HepG2 (cell line): Measurements from ENCODE around the gene MTG1.

Experiments
- POLR2A ChIP-seq, 2 experiments: IDR thresholded peaks; 2 replicates each; pipeline ENCODE4 v1.6.1; 2011; ENCODE audit warnings: low read depth in 2 of 2, low read length in 2 of 2, mild to moderate bottlenecking in 1 of 2, moderate library complexity in 1 of 2; ENCODE audit not compliant: insufficient read depth in 1 of 2
- SOX6 ChIP-seq, 2 experiments: fragments of 450-650 bp in 1 of 2; sonication (generic) in 1 of 2; formaldehyde crosslinking in 1 of 2; IDR thresholded peaks; 2 replicates each; pipeline versions ENCODE4 v1.4.0 to v1.6.1; 2017 to 2020; ENCODE audit warnings: antibody characterized with exemption in 1 of 2, mild to moderate bottlenecking in 1 of 2, missing genetic modification reagents in 1 of 2
- TF ChIP-seq, protein P1 (sequence below): fragments of 450-650 bp; IDR thresholded peaks from 2 replicates; pipeline ENCODE4 v1.6.1; 2016

GRCh38 chr10:133448120-133448519 lies 54.2 kb downstream of the MTG1 start:
- no peak for TF ChIP-seq POLR2A (IDR thresholded peaks at IDR 0.05; ENCODE audit: insufficient read depth in 1 of 2, low read depth in 2 of 2, low read length in 2 of 2)
- no peak for TF ChIP-seq SOX6 (IDR thresholded peaks at IDR 0.05)
- TF ChIP-seq SOX6 (CRISPR knock-in tag; IDR thresholded peaks at IDR 0.05): no peak
- TF ChIP-seq, protein P1, sequence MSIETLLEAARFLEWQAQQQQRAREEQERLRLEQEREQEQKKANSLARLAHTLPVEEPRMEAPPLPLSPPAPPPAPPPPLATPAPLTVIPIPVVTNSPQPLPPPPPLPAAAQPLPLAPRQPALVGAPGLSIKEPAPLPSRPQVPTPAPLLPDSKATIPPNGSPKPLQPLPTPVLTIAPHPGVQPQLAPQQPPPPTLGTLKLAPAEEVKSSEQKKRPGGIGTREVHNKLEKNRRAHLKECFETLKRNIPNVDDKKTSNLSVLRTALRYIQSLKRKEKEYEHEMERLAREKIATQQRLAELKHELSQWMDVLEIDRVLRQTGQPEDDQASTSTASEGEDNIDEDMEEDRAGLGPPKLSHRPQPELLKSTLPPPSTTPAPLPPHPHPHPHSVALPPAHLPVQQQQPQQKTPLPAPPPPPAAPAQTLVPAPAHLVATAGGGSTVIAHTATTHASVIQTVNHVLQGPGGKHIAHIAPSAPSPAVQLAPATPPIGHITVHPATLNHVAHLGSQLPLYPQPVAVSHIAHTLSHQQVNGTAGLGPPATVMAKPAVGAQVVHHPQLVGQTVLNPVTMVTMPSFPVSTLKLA: no peak
